Retinal pigment epithelial cell (primary cell): ENCODE measurements around the gene ANKRD11.

Experiments
- DNase-seq: peaks from one replicate; pipeline ENCODE4 v3.0.0-alpha.2; 2010; ENCODE audit warnings: low read depth
- H3K4me3 ChIP-seq: 2 replicates; pipeline ENCODE4 v1.5.1; 2011; ENCODE audit warnings: mild to moderate bottlenecking, low read length, control low read depth, moderate library complexity
- TF ChIP-seq, protein P1 (sequence below): conservative IDR thresholded peaks from 2 replicates; pipeline ENCODE4 v1.5.1; 2011; ENCODE audit warnings: low read depth, low read length, control low read depth, inconsistent platforms

Gene ANKRD11

DNA sequence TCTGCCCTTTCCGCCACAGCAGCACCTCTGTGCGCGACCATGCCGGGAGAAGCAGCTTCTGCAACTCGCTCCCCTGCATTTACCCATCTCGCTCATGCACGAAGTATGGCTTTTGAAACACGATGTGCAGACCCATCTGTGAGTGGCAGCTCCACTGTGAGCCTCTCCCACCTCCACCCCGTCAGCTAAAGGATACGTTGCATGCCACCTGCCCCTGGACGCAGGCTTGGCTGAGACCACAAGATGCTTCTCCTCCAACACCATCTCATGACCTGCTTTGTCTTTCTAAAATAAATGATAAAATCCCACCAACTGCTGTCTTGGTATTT, 172.0 kb downstream of the ANKRD11 start:
- no peak overlapping the region for H3K4me3 ChIP-seq
- TF ChIP-seq, protein P1, sequence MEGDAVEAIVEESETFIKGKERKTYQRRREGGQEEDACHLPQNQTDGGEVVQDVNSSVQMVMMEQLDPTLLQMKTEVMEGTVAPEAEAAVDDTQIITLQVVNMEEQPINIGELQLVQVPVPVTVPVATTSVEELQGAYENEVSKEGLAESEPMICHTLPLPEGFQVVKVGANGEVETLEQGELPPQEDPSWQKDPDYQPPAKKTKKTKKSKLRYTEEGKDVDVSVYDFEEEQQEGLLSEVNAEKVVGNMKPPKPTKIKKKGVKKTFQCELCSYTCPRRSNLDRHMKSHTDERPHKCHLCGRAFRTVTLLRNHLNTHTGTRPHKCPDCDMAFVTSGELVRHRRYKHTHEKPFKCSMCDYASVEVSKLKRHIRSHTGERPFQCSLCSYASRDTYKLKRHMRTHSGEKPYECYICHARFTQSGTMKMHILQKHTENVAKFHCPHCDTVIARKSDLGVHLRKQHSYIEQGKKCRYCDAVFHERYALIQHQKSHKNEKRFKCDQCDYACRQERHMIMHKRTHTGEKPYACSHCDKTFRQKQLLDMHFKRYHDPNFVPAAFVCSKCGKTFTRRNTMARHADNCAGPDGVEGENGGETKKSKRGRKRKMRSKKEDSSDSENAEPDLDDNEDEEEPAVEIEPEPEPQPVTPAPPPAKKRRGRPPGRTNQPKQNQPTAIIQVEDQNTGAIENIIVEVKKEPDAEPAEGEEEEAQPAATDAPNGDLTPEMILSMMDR, result no peak
- DNase-seq, result no peak

DNA sequence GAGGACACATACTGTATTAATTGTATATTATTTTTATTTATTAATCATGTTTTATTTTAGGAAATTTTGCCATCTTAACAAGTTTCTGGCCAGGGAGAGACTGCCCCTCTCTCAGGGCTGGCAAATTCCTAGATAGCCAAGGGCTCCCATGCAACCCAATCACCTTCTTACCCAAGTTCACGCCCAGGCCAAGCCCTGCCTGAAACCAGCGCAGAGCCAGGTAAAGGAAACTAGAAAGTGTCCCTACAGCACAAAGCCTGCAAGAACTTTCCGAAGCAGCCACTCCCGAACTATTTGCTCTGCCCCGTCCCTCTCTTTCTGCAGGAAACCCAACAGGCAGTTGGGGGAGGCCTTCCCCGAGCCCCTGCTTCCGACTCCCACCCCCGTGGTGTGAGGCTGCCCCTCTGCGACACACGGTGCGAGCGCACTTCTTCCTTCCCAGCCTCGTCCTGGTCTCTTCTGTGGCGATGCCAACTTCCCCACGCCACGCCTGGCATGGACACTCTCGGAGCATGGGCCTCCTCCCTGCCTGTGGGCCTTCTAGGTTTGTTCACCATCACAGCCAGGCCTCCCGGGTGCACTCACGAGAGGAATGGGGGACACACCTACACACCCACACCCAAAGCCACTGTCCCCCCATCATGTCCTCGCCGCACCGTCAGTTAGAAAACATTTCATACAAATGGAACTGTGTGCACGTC, 172.5 kb downstream of the ANKRD11 start:
- TF ChIP-seq, protein P1, result no peak
- H3K4me3 ChIP-seq, result no peak overlapping the region
- DNase-seq, result no peak

DNA sequence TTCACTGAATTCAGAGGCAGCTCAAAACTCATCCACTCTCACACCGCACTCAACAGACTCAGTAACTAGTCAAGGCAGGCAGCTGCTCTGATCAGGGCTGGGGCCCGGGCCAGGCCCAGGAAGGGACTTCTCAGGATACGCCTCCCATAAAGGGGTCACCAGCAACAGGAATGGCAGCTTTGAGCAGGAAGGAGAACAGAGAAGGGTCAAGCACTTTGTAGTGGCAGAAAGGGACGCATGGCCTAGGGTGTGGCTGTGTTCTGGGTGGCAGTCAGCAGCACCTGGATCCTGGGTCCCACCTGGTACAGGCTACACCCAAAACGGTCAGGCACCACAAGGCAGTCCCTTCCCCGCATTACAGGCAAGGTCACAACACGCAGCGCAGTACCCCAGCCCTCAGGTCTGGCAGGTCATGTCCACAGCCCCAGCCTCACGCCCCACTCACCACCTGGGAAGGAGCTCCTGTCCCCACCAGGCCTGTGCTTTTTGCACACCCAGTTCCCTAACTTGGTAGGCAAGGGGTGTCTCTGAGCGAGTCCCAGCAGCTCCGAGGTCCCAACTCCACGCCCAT, 173.2 kb downstream of the ANKRD11 start:
- H3K4me3 ChIP-seq, result no peak overlapping the region
- TF ChIP-seq, protein P1, result no peak
- DNase-seq, result no peak

DNA sequence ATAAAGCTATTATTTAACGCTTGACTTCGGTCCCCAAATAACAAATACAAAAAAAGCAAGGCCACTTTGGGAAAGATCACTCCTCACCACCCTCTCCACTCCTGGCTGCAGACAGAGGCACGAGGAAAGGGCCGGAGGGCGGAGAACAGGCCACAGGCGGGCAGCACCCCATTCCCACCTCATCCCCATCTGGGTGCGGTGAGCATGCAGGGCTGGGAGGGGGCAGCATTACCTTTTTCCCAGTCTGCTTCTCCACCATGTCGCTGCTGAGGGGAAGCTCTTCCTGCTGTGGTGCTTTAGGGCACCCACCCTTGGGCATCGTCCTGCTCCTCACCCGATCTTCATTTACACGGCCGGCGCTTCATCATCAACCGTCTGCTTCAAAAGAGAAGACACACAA, 173.7 kb downstream of the ANKRD11 start:
- TF ChIP-seq, protein P1, result no peak
- H3K4me3 ChIP-seq, result no peak overlapping the region
- DNase-seq, result no peak

DNA sequence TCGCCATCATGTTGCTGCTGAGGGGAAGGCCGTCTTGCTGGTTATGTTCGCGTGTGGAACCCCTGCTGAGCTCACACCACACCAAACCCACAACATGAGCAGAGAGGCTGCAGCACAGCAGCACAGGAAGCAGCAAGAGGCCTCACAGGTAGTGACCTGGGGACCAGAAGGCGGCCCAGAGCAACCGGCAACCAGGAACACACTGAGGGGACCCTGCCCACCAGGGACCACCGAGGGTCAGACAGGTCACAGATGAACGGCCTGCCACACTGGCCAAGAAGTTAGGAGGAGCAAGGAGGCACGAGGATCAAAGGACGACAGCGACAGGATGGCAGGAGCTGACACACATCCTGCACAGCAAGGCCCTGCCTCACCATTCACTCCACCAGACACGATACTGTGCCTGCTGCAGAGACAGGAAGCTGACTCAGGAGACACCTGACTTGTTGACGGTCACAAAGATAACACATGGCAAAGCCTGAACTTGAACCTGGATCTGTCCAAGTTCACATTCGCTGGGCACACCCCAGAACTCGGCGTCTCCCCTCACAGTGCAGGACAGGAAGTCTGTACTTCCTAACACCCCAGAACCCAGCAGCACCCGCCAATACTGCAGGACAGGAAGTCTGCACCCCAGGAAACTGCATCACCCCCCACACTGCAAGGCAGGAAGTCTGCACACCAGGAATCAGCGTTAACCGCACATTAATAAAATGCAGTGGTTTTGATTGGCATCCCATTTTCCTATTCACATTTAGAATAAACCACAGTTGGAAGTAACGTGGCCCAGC, 174.4 kb downstream of the ANKRD11 start:
- DNase-seq, result no peak
- no peak overlapping the region for H3K4me3 ChIP-seq
- TF ChIP-seq, protein P1, result no peak

DNA sequence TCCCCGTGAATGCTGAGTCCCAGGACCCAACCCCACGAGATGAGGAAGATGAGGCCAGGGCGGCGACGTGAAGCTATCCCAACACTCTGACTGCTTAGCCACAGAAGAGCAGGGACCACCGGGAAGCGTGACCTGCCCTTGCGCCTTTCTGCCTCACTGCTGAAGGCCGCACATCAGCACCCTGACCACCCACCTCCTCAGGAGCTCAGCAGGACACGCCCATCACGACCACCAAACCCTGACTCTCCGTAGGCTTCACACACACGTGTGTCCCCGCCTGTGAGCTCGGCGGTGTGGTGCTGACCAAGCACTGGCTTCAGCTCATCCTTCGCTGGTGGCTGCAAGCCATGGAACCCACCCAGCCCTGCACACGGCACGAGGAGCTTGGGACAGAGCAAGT, 175.1 kb downstream of the ANKRD11 start:
- TF ChIP-seq, protein P1, result no peak
- no peak for DNase-seq
- no peak overlapping the region for H3K4me3 ChIP-seq
